Vagina (tissue), 2 donors: Measurements from ENCODE around the gene ERAL1.

Source experiments
- CTCF ChIP-seq, 3 experiments: fragments of 450-650 bp in 2 of 3; fragments of 200-600 bp in 1 of 3; sonication (generic) in 1 of 3; IDR thresholded peaks; one replicate each; pipeline ENCODE4 v1.5.1; 2017 to 2019; ENCODE audit warnings: antibody characterized with exemption in 3 of 3, mild to moderate bottlenecking in 2 of 3, moderate library complexity in 2 of 3
- POLR2A ChIP-seq, 2 donors: fragments of 450-650 bp; IDR thresholded peaks; one replicate each; pipeline ENCODE4 v1.6.1; 2017; ENCODE audit warnings: antibody characterized with exemption in 2 of 2, mild to moderate bottlenecking in 2 of 2, moderate library complexity in 2 of 2
- POLR2AphosphoS5 ChIP-seq, 2 donors: sonication (generic); formaldehyde crosslinking; IDR thresholded peaks; one replicate each; pipeline ENCODE4 v1.9.0; 2017; ENCODE audit warnings: antibody characterized with exemption in 2 of 2, mild to moderate bottlenecking in 2 of 2, low read depth in 1 of 2; ENCODE audit not compliant: insufficient read depth in 1 of 2

GRCh38 chr17:28895794-28896447 lies 41.1 kb downstream of the ERAL1 start:
- TF ChIP-seq CTCF (IDR thresholded peaks at IDR 0.05), result no peak
- TF ChIP-seq POLR2AphosphoS5 (IDR thresholded peaks at IDR 0.05; ENCODE audit: insufficient read depth in 1 of 2, low read depth in 1 of 2), result no peak
- no peak for TF ChIP-seq POLR2A (IDR thresholded peaks at IDR 0.05)
